ENCODE results near the gene GH2. TPM values are rescaled to one million over a fixed set of nuclear protein-coding genes. Genes with fewer than 3 reads are reported as not detected.

GH2 gene
- not detected in 2 replicates for total RNA-seq

DNA sequence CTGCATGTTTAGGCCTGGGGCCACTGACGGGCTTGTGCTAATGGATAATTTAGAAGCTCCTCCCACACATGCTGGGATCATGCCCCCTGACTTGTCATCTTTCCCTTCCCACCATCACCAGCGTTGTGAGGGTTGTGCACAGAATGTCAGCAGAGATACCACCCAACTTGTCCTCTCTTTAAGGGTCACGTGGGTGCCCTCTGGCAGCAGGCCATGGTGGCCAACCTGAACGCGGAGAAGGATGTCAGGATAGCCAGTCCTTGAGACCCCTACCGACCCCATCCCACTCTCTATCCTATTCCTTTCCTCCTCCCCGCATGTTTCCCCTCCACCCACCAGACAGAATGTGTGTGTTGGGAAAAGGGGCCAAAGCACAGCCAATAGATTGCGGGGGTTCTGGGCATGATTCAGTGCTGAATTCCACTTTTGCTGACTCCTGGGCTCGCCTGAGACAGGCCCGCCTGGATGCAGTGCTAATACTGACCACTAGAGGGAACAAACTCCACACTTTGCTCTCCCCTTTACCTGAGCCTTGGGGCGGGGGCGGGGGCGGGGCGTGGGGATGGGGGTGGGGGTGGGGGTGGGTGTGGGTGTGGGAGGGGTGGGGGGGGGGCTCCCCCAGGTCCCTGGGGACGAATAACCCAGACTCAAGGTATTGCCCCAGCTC lies at the start of gene GH2:
TSS of gene GH2 (minus strand) at position 10 of the 667 bp plus-strand sequence. CDS start 143 bp downstream, outside the sequence.

DNA sequence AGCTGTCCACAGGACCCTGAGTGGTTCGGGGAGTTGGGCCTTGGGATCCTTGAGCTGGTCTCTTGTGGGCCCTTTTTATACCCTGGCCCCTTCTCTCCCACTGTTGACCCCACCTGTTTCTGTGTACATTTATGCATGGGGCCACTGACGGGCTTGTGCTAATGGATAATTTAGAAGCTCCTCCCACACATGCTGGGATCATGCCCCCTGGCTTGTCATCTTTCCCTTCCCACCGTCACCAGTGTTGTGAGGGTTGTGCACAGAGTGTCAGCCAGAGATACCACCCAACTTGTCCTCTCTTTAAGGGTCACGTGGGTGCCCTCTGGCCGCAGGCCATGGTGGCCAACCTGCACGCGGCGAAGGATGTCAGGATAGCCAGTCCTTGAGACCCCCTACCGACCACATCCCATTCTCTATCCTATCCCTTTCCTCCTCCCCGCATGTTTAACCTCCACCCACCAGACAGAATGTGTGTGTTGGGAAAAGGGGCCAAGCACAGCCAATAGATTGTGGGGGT lies 37.1 kb upstream of the GH2 start, which contains the start of gene GH1:
TSS of gene GH1 (minus strand) at position 51 of the 517 bp plus-strand sequence. CDS start 63 bp downstream, outside the sequence.

DNA sequence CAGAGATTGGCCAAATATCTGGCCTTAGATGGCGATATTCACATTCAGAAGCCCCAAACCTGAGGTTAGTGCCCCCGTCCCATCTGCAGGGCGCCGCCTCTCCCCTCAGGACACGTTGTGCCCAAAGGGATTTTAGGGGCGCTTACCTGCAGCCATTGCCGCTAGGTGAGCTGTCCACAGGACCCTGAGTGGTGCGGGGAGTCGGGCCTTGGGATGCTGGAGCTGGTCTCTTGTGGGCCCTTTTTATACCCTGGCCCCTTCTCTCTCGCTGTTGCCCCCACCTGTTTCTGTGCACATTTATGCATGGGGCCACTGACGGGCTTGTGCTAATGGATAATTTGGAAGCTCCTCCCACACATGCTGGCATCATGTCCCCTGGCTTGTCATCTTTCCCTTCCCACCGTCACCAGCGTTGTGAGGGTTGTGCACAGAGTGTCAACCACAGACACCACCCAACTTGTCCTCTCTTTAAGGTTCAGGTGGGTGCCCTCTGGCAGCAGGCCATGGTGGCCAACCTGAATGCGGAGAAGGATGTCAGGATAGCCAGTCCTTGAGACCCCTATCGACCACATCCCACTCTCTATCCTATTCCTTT lies 29.4 kb upstream of the GH2 start, which contains the start of gene CSHL1:
TSS of gene CSHL1 (minus strand) at position 218 of the 595 bp plus-strand sequence. CDS start at position 156, 62 bp downstream.

DNA sequence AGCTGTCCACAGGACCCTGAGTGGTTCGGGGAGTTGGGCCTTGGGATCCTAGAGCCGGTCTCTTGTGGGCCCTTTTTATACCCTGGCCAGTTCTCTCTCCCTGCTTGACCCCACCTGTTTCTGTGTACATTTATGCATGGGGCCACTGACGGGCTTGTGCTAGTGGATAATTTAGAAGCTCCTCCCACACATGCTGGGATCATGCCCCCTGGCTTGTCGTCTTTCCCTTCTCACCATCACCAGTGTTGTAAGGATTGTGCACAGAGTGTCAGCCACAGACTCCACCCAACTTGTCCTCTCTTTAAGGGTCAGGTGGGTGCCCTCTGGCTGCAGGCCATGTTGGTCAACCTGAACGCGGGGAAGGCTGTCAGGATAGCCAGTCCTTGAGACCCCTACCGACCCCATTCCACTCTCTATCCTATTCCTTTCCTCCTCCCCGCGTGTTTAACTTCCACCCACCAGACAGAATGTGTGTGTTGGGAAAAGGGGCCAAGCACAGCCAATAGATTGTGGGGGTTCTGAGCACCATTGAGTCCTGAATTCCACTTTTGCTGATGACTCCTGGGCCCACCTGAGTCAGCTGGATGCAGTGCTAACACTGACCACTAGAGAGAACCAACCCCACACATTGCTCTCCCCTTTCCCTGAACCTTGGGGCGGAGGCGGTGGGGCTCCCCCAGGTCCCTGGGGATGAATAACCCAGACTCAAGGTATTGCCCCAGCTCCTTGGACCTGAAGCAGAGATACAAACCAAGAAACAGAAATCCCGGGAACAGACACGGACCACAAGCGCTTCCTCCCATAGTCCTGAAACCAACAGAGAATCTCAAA lies 15.0 kb upstream of the GH2 start, which contains the start of gene CSH1:
TSS of gene CSH1 (minus strand) at position 51 of the 831 bp plus-strand sequence. CDS start 63 bp downstream, outside the sequence.

DNA sequence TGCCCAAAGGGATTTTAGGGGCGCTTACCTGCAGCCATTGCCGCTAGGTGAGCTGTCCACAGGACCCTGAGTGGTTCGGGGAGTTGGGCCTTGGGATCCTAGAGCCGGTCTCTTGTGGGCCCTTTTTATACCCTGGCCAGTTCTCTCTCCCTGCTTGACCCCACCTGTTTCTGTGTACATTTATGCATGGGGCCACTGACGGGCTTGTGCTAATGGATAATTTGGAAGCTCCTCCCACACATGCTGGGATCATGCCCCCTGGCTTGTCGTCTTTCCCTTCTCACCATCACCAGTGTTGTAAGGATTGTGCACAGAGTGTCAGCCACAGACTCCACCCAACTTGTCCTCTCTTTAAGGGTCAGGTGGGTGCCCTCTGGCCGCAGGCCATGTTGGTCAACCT lies 8.2 kb downstream of the GH2 start, which contains the start of gene CSH2:
TSS of gene CSH2 (minus strand) at position 101 of the 400 bp plus-strand sequence. CDS start at position 38, 63 bp downstream.

DNA sequence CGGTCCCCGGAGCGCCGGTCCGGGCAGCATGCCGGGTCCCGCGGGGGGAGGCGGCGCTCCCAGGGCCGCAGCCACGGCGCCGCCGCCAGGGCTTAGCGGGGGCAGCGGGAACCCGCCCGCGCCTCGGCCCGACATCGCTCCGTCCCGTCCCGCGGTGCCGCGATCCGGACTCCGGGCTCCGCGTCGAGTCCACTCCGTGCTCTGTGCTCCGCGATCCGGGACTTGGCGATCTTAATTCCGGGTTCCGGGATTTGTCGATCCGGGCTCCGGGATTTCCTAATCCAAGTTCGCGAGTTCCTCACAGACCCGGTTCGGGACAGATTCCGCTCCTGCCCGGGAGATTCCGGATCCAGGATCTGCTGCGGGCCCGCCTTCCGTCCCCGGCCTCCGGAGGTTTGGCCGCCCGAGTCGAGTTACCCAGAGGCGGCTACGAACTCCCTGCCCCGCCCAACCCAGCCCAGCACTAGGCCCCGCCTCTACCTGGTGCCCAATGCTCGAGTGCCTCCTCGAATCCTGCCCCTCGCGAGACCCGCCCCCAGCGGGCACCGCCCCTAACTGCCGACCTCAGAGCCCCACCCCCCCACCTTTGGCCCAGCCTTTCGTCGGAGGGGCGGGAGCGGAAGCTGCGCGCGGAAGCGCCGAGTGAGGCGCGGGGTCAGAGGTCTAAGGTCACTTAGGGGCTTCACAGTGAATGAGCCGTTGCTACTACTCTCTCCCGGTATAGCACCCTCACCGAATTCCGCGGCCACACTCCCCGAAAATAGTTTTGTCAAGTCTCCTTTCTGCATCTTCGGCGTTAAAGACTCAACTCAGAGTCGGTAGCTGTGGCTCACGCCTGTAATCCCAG lies 39.0 kb downstream of the GH2 start, which contains the start of gene SMARCD2:
TSS of gene SMARCD2 (minus strand) at position 146 of the 847 bp plus-strand sequence. CDS start at position 135, 11 bp downstream.

Other genes starting within 250 kb of the GH2 start
- gene LIMD2, start 181.8 kb downstream of the GH2 start, total RNA-seq, result 9.7 and 27.4 TPM in 2 replicates
- 15.9 and 20.9 TPM in 2 replicates for gene STRADA, start 140.1 kb downstream of the GH2 start, total RNA-seq
- 31.4 and 45.4 TPM in 2 replicates for gene CCDC47, start 108.3 kb downstream of the GH2 start, total RNA-seq
- gene DDX42, start 107.8 kb downstream of the GH2 start, total RNA-seq, result 23.5 and 37.4 TPM in 2 replicates
- 50.9 and 65.0 TPM in 2 replicates for gene PSMC5, start 54.5 kb downstream of the GH2 start, total RNA-seq
- 22.7 and 39.5 TPM in 2 replicates for gene FTSJ3, start 54.3 kb downstream of the GH2 start, total RNA-seq
- 124 and 126 TPM in 2 replicates for gene SMARCD2, start 39.3 kb downstream of the GH2 start, total RNA-seq
- gene CSH2, start 8.3 kb downstream of the GH2 start, total RNA-seq, result not detected in 2 replicates
- not detected in 2 replicates for gene CSH1, start 14.6 kb upstream of the GH2 start, total RNA-seq
- not detected in 2 replicates for gene CSHL1, start 29.3 kb upstream of the GH2 start, total RNA-seq
- not detected in 2 replicates for gene GH1, start 36.9 kb upstream of the GH2 start, total RNA-seq
- gene CD79B, start 50.4 kb upstream of the GH2 start, total RNA-seq, result not detected in 2 replicates
- gene SCN4A, start 91.0 kb upstream of the GH2 start, total RNA-seq, result under 0.01 TPM in 1 of 2 replicates, not detected in the other
- 0.16 and 0.18 TPM in 2 replicates for gene PRR29, start 116.4 kb upstream of the GH2 start, total RNA-seq
- 6.9 and 31.8 TPM in 2 replicates for gene ICAM2, start 138.7 kb upstream of the GH2 start, total RNA-seq
- 5.2 and 13.6 TPM in 2 replicates for gene ERN1, start 248.2 kb upstream of the GH2 start, total RNA-seq

All from cardiac atrium fibroblast (primary cell).